Activated naive CD8-positive, alpha-beta T cell treated with anti-CD3 and anti-CD28 coated beads, Interleukin-2, amount 10 ng/mL, durations not matched to agents 7 days and 5 days (primary cell): Measurements from ENCODE around the gene C6orf15. TPM values are rescaled to one million over a fixed set of nuclear protein-coding genes. Genes with fewer than 3 reads are reported as not detected.

Source experiments
- ATAC-seq: fragments of 150-1000 bp; cut with Tn5 transposase; one replicate; pipeline ENCODE4 v1.10.0; 2021; ENCODE audit warnings: low read depth, moderate library complexity
- POLR2A ChIA-PET: fragments of 350-600 bp; sonication (Branson Sonifier 250); formaldehyde crosslinking; loops from one replicate; lab custom pipeline; 2021; ENCODE audit warnings: antibody characterized with exemption; lab: Charles Lee
- DNase-seq: peaks from one replicate; pipeline ENCODE4 v3.0.0; 2021
- H3K27ac Mint-ChIP-seq: one replicate; pipeline ENCODE4 v1.8.0; 2022; ENCODE audit warnings: mild to moderate bottlenecking, mixed read lengths
- H3K27me3 Mint-ChIP-seq: one replicate; pipeline ENCODE4 v1.8.0; 2022; ENCODE audit warnings: mild to moderate bottlenecking, moderate library complexity, mixed read lengths
- H3K36me3 Mint-ChIP-seq: one replicate; pipeline ENCODE4 v1.8.0; 2021; ENCODE audit warnings: mild to moderate bottlenecking, mixed read lengths
- H3K4me1 Mint-ChIP-seq: one replicate; pipeline ENCODE4 v1.8.0; 2021; ENCODE audit warnings: mixed read lengths
- H3K4me3 Mint-ChIP-seq: one replicate; pipeline ENCODE4 v1.8.0; 2022; ENCODE audit warnings: mild to moderate bottlenecking, moderate library complexity, mixed read lengths
- H3K9me3 Mint-ChIP-seq: one replicate; pipeline ENCODE4 v1.8.0; 2021; ENCODE audit warnings: mixed read lengths
- total RNA-seq, 2 experiments: library from RNA; stranded (reverse); gene quantifications; one replicate each; pipeline ENCODE4 v1.2.3, GENCODE V29; 2021

The C6orf15 gene
- total RNA-seq, 2 experiments from 2014 or later, result not detected

DNA sequence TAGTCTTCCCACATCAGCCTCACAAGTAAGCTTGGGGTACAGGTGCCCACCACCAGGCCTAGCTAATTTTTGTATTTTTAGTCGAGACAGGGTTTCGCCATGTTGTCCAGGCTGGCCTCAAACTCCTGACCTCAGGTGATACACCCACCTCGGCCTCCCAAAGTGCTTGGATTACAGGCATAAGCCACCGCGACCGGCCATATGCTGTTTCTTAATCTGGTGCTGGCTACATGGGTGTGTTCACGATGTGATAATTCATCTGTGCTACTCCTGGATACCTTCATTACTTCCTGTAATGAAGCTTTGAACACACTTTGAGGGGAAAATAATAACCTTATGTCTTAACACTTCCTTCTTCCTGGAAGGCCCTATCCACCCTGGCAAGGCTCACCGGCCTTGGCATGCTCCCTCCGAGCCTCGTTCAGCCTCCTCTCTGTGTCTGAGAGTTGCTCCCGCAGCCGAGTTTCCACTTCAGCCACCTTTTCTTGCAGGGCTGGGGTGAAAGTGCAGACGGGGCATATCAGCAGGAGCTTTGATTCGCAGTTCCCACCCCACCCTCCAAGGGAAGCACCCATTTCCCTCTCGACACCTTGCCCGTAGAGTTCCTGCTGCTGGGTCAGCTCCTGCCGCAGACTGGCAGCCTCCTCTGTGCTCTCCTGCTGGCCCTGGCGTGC is 32.1 kb upstream of the C6orf15 start:
- peaks cover 6% of the 10 kb centered on the region for H3K36me3 Mint-ChIP-seq
- POLR2A ChIA-PET, result interaction anchor here (0.6 kb wide), 1 partner anchor 221 kb away, joined by 3 read pairs; no protein-coding TSS in a partner anchor
- no peak for ATAC-seq
- H3K27ac Mint-ChIP-seq, result no peak overlapping the region
- no peak overlapping the region for H3K4me3 Mint-ChIP-seq
- peaks cover 1% of the 10 kb centered on the region for H3K4me1 Mint-ChIP-seq
- peaks cover 2% of the 10 kb centered on the region for H3K27me3 Mint-ChIP-seq
- no peak for DNase-seq
- H3K9me3 Mint-ChIP-seq, result no peaks in the 10 kb centered on the region

DNA sequence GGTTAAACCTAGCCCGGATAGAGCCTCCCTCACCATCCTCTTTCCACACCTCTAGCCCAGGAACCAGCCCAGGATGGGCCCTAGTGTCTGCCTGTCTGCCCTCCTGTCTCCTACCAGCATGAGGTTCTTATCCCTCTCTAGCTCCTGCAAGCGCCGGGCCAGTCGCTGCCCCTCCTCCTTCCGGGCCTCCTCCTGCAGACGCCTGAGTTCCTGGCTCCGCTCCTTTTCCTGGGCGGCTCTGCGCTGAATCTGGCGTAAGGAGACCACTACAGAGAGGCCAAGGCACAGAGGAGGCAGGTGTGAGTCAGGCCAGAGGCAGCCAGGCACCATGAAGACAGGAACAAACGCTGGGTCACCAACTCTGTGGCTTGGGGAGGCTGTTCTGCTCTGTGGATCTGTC is 30.8 kb upstream of the C6orf15 start:
- DNase-seq (no peak), ATAC-seq (no peak)
- Mint-ChIP-seq H3K9me3 (no peaks in the 10 kb centered on the region), H3K36me3 (peaks cover 4% of the 10 kb centered on the region), H3K27me3 (peaks cover 2% of the 10 kb centered on the region), H3K27ac (no peak overlapping the region), H3K4me1 (peaks cover 1% of the 10 kb centered on the region), H3K4me3 (no peak overlapping the region)
- POLR2A ChIA-PET, result no interaction called here

DNA sequence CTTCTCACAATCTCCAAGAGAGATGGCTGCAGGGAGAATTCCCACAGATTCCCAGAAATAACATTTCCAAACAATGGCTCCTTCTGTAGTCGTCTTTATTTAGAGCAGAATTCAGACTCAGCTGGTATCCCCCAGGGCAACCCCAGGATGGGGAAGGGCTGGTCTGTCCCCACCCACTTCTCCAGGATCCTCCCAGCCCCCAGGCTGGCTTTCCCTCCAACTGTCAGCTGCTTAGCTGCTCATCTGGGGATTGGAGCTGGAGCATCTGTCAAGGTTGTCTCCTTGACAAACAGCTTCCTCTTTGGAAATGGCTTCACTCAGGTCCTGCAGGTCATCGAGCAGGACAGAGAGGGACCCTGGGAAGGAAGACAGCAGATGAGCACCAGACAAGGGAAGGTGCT is 30.0 kb upstream of the C6orf15 start:
- POLR2A ChIA-PET, result no interaction called here
- Mint-ChIP-seq H3K4me3 (no peak overlapping the region), H3K27me3 (peaks cover 2% of the 10 kb centered on the region), H3K4me1 (peaks cover 7% of the 10 kb centered on the region), H3K27ac (no peak overlapping the region), H3K36me3 (peaks cover 4% of the 10 kb centered on the region), H3K9me3 (no peaks in the 10 kb centered on the region)
- DNase-seq (no peak), ATAC-seq (no peak)

DNA sequence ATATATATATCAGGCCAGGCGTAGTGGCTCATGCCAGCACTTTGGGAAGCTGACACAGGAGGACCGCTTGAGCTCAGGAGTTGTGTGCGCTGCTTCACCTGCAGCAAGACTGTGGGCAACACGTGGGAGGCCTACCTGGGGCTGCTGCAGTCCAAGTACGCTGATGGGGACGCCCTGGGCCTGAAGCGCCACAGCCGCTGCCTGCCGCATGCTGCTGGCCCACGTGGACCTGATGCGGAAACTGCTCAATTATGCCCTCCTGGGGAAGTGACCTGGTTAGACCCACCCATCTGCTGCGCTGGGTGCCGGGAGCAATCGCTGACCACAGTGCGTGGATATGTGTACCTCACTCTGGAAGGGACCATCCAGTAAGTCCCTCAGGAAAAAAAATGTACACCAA is 28.3 kb upstream of the C6orf15 start:
- Mint-ChIP-seq H3K36me3 (peaks cover 4% of the 10 kb centered on the region), H3K4me3 (no peak overlapping the region), H3K27ac (no peak overlapping the region), H3K9me3 (no peaks in the 10 kb centered on the region), H3K4me1 (peaks cover 6% of the 10 kb centered on the region), H3K27me3 (peaks cover 2% of the 10 kb centered on the region)
- POLR2A ChIA-PET, result no interaction called here
- no peak for DNase-seq
- no peak for ATAC-seq

DNA sequence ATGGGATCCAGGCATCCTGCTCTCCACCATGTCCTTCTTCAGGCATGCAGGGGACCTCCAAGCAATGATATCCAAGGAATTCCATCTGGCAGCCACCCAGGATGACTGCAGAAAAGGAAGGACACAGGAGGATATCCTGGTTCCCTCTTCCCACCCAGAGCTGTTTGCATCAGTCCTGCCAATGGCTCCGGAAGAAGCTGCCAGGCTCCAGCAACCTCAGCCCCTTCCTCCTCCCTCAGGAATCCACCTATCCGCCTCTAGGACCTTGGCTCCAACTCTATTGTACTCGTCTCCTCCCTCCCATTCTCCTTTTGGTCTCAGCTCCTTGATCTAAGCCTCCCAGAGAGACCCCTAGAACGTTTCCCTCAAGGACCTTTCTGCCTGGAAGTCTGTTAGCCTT is 27.2 kb upstream of the C6orf15 start:
- DNase-seq (no peak), ATAC-seq (no peak)
- Mint-ChIP-seq H3K27ac (no peak overlapping the region), H3K9me3 (no peaks in the 10 kb centered on the region), H3K4me3 (no peak overlapping the region), H3K36me3 (peaks cover 4% of the 10 kb centered on the region), H3K27me3 (peaks cover 3% of the 10 kb centered on the region), H3K4me1 (peaks cover 6% of the 10 kb centered on the region)
- POLR2A ChIA-PET, result interaction anchor here (1.1 kb wide), 1 partner anchor 18 kb away, joined by 4 read pairs; the partner anchor contains the start of genes CCHCR1 and TCF19

DNA sequence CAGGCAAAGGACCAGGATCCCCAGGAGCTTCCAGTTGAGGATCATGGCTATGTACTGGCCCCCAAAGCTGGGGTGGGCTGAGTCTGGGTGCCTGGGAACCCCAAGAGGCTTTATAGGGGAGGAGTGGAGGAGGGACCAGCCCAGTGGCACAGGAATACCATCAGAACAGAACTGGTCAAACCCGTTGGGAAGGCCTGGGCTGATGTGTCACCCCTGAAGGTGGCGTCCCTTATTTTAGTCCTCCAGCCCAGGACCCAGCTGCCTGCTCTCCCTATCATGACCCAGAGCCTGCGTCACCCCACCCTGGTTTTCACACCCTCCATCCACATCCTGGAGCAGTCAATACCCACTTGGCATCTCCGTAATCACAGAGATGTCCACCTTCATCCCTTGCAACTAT is 26.6 kb upstream of the C6orf15 start, which contains the start of gene PSORS1C2:
TSS of gene PSORS1C2 (minus strand) at position 85 of the 400 bp plus-strand sequence. CDS start at position 45, 40 bp downstream.
- ATAC-seq (no peak), DNase-seq (no peak)
- POLR2A ChIA-PET, result interaction anchor here (1.1 kb wide), 1 partner anchor 19 kb away, joined by 4 read pairs; the partner anchor contains the start of genes CCHCR1 and TCF19
- Mint-ChIP-seq H3K36me3 (peaks cover 4% of the 10 kb centered on the region), H3K27ac (no peak within 1 kb of the TSS), H3K9me3 (no peaks in the 10 kb centered on the region), H3K4me3 (peak within 1 kb of the TSS; percentile 84), H3K27me3 (peaks cover 4% of the 10 kb centered on the region), H3K4me1 (peaks cover 6% of the 10 kb centered on the region)

DNA sequence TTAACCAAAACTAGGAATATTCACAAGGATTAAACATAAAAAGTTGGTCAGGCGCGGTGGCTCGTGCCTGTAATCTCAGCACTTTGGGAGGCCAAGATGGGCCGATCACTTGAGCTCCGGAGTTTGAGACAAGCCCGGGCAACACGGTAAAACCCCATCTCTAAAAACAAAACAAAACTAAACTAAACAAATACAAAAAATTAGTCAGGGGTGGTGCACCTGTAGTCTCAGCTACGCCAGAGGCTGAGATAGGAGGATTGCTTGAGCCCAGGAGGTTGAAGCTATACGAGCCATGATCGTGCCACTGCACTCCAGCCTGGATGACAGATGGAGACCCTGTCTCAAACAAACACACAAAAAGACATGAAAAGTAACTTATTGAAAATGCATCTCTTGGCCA is 23.3 kb upstream of the C6orf15 start:
- Mint-ChIP-seq H3K36me3 (no peaks in the 10 kb centered on the region), H3K27ac (no peak overlapping the region), H3K4me1 (peaks cover 6% of the 10 kb centered on the region)

DNA sequence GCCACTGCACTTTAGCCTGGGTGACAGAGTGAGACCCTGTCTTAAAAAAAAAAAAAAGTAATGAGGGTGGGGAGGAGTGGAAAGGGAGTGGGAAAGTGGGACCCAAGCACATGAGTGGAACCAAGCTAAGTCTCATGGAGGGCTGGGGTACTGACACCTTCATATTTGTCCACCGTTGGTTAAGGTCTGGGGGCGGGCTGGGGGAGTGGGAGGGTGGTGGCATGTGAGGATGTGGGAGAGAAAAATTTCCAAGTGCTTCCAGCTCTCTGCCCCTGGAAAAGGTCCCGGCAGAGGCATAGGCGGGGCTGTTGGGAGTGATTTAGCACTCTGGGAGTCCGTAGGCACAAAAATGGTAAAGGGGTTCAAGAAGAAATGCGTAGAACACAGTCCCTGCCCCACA is 20.4 kb upstream of the C6orf15 start:
- no peak overlapping the region for H3K27ac Mint-ChIP-seq
- no peak for ATAC-seq

More for the DNA sequence above, 23.3 kb upstream of the C6orf15 start:
- Mint-ChIP-seq H3K4me3 (no peak overlapping the region), H3K9me3 (no peaks in the 10 kb centered on the region), H3K27me3 (peaks cover 4% of the 10 kb centered on the region)
- POLR2A ChIA-PET, result interaction anchor here (0.6 kb wide), 1 partner anchor 24 kb away, joined by 5 read pairs; no protein-coding TSS in a partner anchor
- DNase-seq, result no peak
- ATAC-seq, result no peak

DNA sequence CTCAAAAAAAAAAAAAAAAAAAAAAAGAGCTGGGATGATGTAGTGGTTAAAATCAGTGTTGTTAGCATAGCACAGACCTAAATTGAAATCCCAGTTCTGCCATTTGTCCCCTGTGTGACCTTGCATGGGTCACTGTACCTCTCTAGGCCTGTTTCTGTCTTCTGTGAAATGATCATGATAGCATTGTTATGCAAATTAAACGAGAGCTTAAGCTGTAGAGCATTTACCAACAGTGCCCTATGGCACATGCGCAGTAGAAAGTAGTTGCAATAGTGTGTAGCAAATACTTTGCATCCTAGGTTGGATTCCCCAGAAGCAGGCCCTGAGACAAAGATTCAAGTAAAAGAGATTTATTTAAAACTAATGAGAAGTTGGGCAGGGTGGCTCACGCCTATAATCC is 19.2 kb upstream of the C6orf15 start:
- DNase-seq (no peak), ATAC-seq (no peak)
- Mint-ChIP-seq H3K4me1 (peaks cover 3% of the 10 kb centered on the region), H3K4me3 (no peak overlapping the region), H3K27me3 (peaks cover 10% of the 10 kb centered on the region), H3K9me3 (no peaks in the 10 kb centered on the region), H3K27ac (no peak overlapping the region), H3K36me3 (no peaks in the 10 kb centered on the region)
- POLR2A ChIA-PET, result no interaction called here

More for the DNA sequence above, 20.4 kb upstream of the C6orf15 start:
- POLR2A ChIA-PET, result no interaction called here
- peaks cover 7% of the 10 kb centered on the region for H3K4me1 Mint-ChIP-seq
- no peak overlapping the region for H3K4me3 Mint-ChIP-seq
- DNase-seq, result no peak
- H3K9me3 Mint-ChIP-seq, result no peaks in the 10 kb centered on the region
- no peaks in the 10 kb centered on the region for H3K36me3 Mint-ChIP-seq
- peaks cover 10% of the 10 kb centered on the region for H3K27me3 Mint-ChIP-seq

DNA sequence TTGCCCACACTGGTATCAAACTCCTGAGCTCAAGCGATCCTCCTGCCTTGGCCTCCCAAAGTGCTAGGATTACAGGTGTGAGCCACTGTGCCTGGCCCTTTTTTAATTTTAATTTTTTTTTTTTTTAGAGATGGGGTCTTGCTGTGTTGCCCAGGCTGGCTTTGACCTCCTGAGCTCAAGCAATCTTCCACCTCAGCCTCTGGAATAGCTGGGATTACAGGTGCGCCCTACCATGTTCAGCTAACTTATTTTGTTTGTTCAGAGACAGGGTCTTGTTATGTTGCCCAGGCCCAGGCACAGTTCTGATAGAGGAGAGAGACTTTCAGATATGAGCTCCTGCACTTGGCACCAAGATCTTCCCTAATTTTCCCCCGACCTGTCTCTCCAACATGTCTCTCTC is 18.4 kb upstream of the C6orf15 start:
- Mint-ChIP-seq H3K4me3 (no peak overlapping the region), H3K4me1 (peaks cover 3% of the 10 kb centered on the region), H3K27ac (no peak overlapping the region), H3K27me3 (peaks cover 10% of the 10 kb centered on the region), H3K9me3 (no peaks in the 10 kb centered on the region), H3K36me3 (no peaks in the 10 kb centered on the region)
- POLR2A ChIA-PET, result no interaction called here
- ATAC-seq (no peak), DNase-seq (no peak)

DNA sequence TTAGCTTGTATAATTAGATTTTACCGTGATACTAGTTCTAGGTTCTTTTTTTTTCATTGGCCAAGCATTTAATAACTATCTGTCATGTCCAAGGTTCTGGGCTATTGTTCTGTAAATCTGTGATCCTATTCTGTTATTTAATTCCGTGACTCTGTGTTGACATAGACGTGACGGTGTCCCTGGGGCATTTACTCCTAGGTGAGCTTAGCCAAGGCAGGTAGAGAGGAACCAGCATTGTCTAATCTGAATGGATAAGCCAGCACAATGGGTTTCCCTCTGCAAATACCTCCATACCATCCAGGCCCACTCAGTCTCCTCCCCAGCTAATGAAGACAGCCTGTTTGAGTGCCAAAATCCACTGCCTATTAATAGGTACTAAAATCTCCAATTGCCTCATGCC is 16.8 kb upstream of the C6orf15 start:
- H3K4me1 Mint-ChIP-seq, result peaks cover 3% of the 10 kb centered on the region
- H3K4me3 Mint-ChIP-seq, result no peak overlapping the region
- no peaks in the 10 kb centered on the region for H3K36me3 Mint-ChIP-seq
- no peaks in the 10 kb centered on the region for H3K9me3 Mint-ChIP-seq
- ATAC-seq, result no peak
- POLR2A ChIA-PET, result interaction anchor here (1.2 kb wide), 1 partner anchor 8 kb away, joined by 3 read pairs; no protein-coding TSS in a partner anchor
- peaks cover 9% of the 10 kb centered on the region for H3K27me3 Mint-ChIP-seq
- H3K27ac Mint-ChIP-seq, result no peak overlapping the region
- DNase-seq, result no peak

DNA sequence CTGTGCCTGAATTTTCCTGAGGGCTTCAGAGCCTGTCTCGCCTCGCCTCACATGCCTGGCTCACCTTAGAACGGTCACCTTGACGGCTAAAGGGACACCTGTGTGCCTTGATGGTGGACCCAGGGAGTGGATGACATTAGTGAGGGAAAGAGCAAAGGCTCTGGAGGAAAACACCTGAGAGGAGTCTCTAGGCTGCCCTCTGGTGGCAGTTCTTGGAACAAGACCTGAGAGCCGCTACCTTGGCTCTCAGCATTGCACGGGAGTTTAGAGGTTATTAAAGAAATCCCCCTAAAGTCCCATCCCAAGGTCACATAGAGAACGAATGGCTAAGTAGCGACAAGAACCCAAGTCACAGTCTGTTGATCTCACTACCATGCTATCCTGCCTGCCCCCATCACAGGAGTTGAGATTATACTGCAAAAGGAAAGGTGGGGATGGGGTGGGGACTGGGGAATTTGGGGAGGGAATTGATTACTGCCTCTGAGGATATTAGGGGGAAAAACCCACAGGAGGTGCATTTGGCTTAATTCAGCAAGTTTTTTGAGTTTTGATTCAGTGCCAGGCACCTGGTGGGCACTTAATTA is 15.8 kb upstream of the C6orf15 start:
- H3K27ac Mint-ChIP-seq, result no peak overlapping the region
- ATAC-seq (peak; percentile 65), DNase-seq (peak; percentile 72)
- H3K36me3 Mint-ChIP-seq, result no peaks in the 10 kb centered on the region
- no peaks in the 10 kb centered on the region for H3K9me3 Mint-ChIP-seq
- H3K4me1 Mint-ChIP-seq, result peaks cover 3% of the 10 kb centered on the region
- peaks cover 11% of the 10 kb centered on the region for H3K27me3 Mint-ChIP-seq
- H3K4me3 Mint-ChIP-seq, result no peak overlapping the region
- POLR2A ChIA-PET, result no interaction called here

DNA sequence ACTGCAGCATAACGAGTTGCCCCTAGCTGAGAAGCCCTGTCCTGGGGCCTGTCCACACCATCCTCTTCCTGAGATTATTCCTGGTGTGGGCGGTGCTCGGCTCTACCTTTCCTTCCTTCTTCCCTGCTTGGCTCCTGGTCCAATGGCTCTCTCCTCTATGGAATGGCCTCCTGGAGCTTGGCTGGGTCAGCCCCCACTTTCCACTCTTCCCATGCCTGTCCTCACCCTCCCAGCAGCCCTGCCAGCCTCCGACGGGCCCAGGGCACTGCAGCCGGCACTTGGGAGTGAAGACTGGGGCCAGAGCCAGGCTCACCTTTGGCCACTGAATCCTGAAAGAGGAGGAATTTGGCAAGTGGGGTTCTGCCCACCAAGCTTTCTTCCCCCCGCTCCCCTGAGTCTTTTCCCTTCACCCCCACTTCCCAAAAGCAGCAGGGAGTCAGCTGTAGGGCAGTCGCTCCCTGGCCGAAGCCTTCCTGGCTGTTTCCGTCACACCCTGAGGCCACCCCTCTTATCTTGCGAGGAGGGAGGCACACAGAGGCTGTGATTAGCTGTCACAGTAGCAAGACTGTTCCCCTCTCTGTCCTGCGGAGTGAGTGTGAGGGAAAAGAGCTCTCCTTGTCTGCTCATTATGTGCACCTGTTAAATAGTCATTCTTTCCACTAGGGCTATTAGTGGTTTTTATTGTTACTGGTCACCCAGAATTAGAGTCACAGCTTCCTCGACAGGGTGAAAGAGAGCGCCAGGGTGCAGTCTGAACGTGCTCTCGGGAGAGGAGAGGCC is 14.2 kb upstream of the C6orf15 start:
- Mint-ChIP-seq H3K4me3 (no peak overlapping the region), H3K27ac (no peak overlapping the region), H3K9me3 (no peaks in the 10 kb centered on the region), H3K36me3 (no peaks in the 10 kb centered on the region), H3K4me1 (peaks cover 3% of the 10 kb centered on the region), H3K27me3 (peaks cover 11% of the 10 kb centered on the region)
- DNase-seq (no peak), ATAC-seq (no peak)
- POLR2A ChIA-PET, result no interaction called here
